Measurements from ENCODE around the gene MED12.

Gene MED12

GRCh38 chrX:71184092-71184491 lies 65.7 kb downstream of the MED12 start:
- no peak overlapping the region for H3K4me3 ChIP-seq (ENCODE audit: low read depth, low read length)
- no peak for DNase-seq (ENCODE audit: low read depth)

GRCh38 chrX:71184803-71185495 lies 66.6 kb downstream of the MED12 start:
- DNase-seq (ENCODE audit: low read depth), result no peak
- H3K4me3 ChIP-seq (ENCODE audit: low read depth, low read length), result no peak overlapping the region
- no peak for TF ChIP-seq CTCF (IDR thresholded peaks at IDR 0.05; ENCODE audit: insufficient read depth, low read depth, low read length, missing control alignments)

More at GRCh38 chrX:71184092-71184491, 65.7 kb downstream of the MED12 start:
- TF ChIP-seq CTCF (IDR thresholded peaks at IDR 0.05; ENCODE audit: insufficient read depth, low read depth, low read length, missing control alignments), result no peak

- DNase-seq (ENCODE audit: low read depth), result no peak
- TF ChIP-seq CTCF (IDR thresholded peaks at IDR 0.05; ENCODE audit: insufficient read depth, low read depth, low read length, missing control alignments), result no peak
These were observed 72.9 kb downstream of the MED12 start for GRCh38 chrX:71191248-71191647.

More at GRCh38 chrX:71191248-71191647, 72.9 kb downstream of the MED12 start:
- H3K4me3 ChIP-seq (ENCODE audit: low read depth, low read length), result no peak overlapping the region
